HL-60 (cell line): ENCODE measurements around the gene PDE2A.

ENCODE experiments used
- DNase-seq, 2 experiments: peaks; one replicate each; pipeline ENCODE4 v3.0.0-alpha.2; 2010 to 2020; ENCODE audit warnings: low read depth in 1 of 2, low spot score in 1 of 2
- H3K27ac ChIP-seq: fragments of 250-450 bp; sonication (Bioruptor Pico); replicated peaks from 2 replicates; pipeline ENCODE4 v1.5.1; 2020; ENCODE audit warnings: mild to moderate bottlenecking, moderate library complexity
- H3K27me3 ChIP-seq: fragments of 250-450 bp; sonication (Bioruptor Pico); 2 replicates; pipeline ENCODE4 v1.5.1; 2021; ENCODE audit warnings: mild to moderate bottlenecking, moderate library complexity; ENCODE audit not compliant: insufficient read depth, poor library complexity, severe bottlenecking
- H3K4me3 ChIP-seq: replicated peaks from 2 replicates; pipeline ENCODE4 v1.5.1; 2011; ENCODE audit warnings: mild to moderate bottlenecking, control low read depth, low read length; ENCODE audit not compliant: insufficient read depth
- GABPA ChIP-seq: IDR thresholded peaks from 2 replicates; pipeline ENCODE4 v1.6.1; 2012; ENCODE audit warnings: low read depth
- POLR2AphosphoS5 ChIP-seq: IDR thresholded peaks from 2 replicates; pipeline ENCODE4 v1.6.1; 2012; ENCODE audit warnings: low read depth
- SPI1 ChIP-seq: IDR thresholded peaks from 2 replicates; pipeline ENCODE4 v1.6.1; 2012; ENCODE audit warnings: low read depth, mild to moderate bottlenecking, borderline replicate concordance
- TF ChIP-seq, protein P1 (sequence below): IDR thresholded peaks from 2 replicates; pipeline ENCODE4 v1.6.1; 2012; ENCODE audit warnings: low read depth; ENCODE audit not compliant: insufficient replicate concordance
- TF ChIP-seq, protein P2 (sequence below): IDR thresholded peaks from one replicate; pipeline ENCODE4 v1.5.1; 2011; ENCODE audit warnings: low read length, control low read depth, inconsistent platforms; ENCODE audit not compliant: insufficient read depth

The PDE2A gene

DNA sequence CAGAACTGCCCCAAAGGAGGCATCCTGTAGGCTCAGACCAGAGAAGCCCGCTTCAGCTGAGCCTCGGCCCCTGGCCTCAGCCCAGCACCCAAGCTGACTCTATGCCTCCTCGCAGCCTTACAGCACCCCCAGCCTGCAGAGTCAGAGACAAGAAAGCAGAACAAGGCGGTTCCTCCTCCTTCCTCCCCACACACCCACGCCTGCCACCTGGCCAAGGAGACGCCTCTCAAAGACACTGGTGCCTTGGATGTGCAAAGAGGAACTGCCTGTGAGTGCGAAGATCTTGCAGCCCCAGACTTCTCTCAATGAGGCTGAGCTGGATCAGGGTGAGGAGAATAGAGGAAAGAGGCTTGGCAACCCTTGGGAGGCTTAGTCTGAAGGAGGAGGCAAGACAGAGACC, 60.2 kb downstream of the PDE2A start:
- Histone ChIP-seq H3K27ac (0 out of 2 replicates have a peak overlapping the region, but pooled peaks have one; percentile 9), H3K4me3 (no peak overlapping the region), H3K27me3 (peaks cover 4% of the 10 kb centered on the region)
- peak; percentile 82 to 99 for DNase-seq
- TF ChIP-seq GABPA (no peak), POLR2AphosphoS5 (peak; percentile 97), SPI1 (peak; percentile 100)
- TF ChIP-seq, protein P1, sequence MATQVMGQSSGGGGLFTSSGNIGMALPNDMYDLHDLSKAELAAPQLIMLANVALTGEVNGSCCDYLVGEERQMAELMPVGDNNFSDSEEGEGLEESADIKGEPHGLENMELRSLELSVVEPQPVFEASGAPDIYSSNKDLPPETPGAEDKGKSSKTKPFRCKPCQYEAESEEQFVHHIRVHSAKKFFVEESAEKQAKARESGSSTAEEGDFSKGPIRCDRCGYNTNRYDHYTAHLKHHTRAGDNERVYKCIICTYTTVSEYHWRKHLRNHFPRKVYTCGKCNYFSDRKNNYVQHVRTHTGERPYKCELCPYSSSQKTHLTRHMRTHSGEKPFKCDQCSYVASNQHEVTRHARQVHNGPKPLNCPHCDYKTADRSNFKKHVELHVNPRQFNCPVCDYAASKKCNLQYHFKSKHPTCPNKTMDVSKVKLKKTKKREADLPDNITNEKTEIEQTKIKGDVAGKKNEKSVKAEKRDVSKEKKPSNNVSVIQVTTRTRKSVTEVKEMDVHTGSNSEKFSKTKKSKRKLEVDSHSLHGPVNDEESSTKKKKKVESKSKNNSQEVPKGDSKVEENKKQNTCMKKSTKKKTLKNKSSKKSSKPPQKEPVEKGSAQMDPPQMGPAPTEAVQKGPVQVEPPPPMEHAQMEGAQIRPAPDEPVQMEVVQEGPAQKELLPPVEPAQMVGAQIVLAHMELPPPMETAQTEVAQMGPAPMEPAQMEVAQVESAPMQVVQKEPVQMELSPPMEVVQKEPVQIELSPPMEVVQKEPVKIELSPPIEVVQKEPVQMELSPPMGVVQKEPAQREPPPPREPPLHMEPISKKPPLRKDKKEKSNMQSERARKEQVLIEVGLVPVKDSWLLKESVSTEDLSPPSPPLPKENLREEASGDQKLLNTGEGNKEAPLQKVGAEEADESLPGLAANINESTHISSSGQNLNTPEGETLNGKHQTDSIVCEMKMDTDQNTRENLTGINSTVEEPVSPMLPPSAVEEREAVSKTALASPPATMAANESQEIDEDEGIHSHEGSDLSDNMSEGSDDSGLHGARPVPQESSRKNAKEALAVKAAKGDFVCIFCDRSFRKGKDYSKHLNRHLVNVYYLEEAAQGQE, result peak; percentile 24
- TF ChIP-seq, protein P2, sequence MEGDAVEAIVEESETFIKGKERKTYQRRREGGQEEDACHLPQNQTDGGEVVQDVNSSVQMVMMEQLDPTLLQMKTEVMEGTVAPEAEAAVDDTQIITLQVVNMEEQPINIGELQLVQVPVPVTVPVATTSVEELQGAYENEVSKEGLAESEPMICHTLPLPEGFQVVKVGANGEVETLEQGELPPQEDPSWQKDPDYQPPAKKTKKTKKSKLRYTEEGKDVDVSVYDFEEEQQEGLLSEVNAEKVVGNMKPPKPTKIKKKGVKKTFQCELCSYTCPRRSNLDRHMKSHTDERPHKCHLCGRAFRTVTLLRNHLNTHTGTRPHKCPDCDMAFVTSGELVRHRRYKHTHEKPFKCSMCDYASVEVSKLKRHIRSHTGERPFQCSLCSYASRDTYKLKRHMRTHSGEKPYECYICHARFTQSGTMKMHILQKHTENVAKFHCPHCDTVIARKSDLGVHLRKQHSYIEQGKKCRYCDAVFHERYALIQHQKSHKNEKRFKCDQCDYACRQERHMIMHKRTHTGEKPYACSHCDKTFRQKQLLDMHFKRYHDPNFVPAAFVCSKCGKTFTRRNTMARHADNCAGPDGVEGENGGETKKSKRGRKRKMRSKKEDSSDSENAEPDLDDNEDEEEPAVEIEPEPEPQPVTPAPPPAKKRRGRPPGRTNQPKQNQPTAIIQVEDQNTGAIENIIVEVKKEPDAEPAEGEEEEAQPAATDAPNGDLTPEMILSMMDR, result no peak

DNA sequence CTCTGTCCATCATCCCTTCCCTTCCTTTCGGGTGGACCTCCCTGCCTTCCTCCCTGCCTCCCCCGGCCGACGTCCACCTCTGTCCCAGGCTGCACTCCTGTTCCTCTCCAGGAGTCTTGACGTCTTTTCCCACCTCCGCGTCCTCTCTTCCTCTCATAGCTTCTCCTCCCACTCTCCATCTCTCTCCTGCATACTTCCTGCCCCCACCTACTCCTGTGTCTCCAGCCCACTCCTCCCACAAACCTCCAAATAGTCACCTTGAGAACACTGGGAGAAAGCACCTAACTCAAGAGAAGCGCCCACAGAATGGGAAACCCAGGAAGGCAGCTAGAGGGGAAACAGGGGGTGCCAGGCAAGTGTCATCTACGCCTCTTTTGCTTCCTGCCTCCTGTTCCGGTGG, 60.8 kb downstream of the PDE2A start:
- TF ChIP-seq, protein P1, result no peak
- TF ChIP-seq SPI1, result no peak
- no peak for TF ChIP-seq POLR2AphosphoS5
- no peak for TF ChIP-seq GABPA
- TF ChIP-seq, protein P2, result no peak
- DNase-seq, result no peak
- Histone ChIP-seq H3K27ac (0 out of 2 replicates have a peak overlapping the region, but pooled peaks have one; percentile 9), H3K27me3 (peaks cover 4% of the 10 kb centered on the region), H3K4me3 (no peak overlapping the region)

DNA sequence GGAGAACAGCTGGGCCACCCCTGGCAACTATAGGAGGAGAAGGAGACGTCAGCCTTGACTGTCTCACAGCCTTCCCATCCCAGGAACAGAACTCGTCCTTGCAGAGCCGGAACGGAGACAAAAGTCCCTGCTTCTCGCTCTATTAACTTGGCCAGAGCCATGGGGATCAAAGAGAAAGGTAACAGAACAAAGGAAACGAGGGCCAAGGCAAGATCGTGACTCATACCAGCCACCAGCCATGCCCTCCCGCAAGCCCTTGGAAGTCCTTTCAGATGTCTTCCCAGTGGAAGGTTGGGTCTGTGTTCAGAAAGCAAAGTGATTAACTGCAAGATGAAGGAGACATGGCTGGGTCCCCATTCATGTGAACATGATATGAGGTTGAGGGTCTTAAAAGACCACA, 64.7 kb downstream of the PDE2A start:
- Histone ChIP-seq H3K27me3 (peaks cover 3% of the 10 kb centered on the region), H3K27ac (no peak overlapping the region), H3K4me3 (no peak overlapping the region)
- TF ChIP-seq, protein P2, result no peak
- no peak for TF ChIP-seq SPI1
- DNase-seq, result no peak

DNA sequence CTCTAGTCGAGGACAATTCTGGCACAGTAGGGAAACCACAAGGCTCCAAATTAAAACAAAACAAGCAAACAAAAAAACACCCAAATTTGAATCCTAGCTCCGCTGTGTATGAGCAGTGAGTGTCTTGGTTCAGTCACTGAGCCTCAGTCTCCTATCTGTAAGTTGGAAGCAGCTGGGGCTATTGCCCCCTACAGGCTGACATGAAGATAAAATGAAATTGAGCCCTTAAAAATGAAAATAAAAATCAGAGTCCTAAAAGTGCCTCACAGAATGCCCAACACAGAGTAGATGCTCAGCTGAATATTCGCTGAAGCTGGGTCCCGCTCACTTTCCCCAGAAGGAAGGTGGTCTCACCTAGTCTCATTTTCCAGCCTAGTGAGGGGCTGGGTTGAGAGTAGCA, 65.2 kb downstream of the PDE2A start:
- H3K4me3 ChIP-seq, result no peak overlapping the region
- peak in 1 of 2 experiments; percentile 40 for DNase-seq
- H3K27me3 ChIP-seq, result peaks cover 3% of the 10 kb centered on the region
- TF ChIP-seq, protein P1, result no peak
- TF ChIP-seq GABPA, result no peak
- no peak for TF ChIP-seq SPI1
- TF ChIP-seq, protein P2, result peak; percentile 32
- TF ChIP-seq POLR2AphosphoS5, result no peak
- H3K27ac ChIP-seq, result no peak overlapping the region
